Upper lobe of left lung (tissue), 4 donors: ENCODE data around the gene SRSF10.

Source experiments
- POLR2A ChIP-seq, 4 donors: fragments of 450-650 bp; IDR thresholded peaks; one replicate each; pipeline ENCODE4 v1.5.1; 2016 to 2017; ENCODE audit warnings: antibody characterized with exemption in 4 of 4, mild to moderate bottlenecking in 2 of 4
- TF ChIP-seq, protein P1 (sequence below), 6 experiments: fragments of 450-650 bp in 4 of 6; fragments of 200-600 bp in 2 of 6; sonication (generic) in 2 of 6; IDR thresholded peaks; one replicate each; pipeline ENCODE4 v1.5.1; 2016 to 2019; ENCODE audit warnings: antibody characterized with exemption in 6 of 6

DNA sequence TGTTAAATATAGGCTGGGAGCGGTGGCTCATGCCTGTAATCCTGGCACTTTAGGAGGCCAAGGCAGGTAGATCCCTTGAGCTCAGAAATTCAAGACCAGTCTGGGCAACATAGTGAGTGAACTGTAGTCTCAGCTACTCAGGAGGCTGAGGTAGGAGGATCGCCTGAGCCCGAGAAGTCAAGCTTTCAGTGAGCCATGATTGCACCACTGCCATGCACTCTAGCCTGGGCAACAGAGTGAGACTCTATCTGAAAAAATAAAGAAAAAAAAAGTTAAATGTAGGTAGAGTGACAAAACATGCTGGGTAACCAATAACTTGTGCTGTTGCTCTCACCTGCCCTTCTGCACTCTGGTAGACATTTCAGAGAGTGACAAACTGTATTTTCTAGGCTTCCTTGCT, 25.0 kb upstream of the SRSF10 start:
- TF ChIP-seq, protein P1, sequence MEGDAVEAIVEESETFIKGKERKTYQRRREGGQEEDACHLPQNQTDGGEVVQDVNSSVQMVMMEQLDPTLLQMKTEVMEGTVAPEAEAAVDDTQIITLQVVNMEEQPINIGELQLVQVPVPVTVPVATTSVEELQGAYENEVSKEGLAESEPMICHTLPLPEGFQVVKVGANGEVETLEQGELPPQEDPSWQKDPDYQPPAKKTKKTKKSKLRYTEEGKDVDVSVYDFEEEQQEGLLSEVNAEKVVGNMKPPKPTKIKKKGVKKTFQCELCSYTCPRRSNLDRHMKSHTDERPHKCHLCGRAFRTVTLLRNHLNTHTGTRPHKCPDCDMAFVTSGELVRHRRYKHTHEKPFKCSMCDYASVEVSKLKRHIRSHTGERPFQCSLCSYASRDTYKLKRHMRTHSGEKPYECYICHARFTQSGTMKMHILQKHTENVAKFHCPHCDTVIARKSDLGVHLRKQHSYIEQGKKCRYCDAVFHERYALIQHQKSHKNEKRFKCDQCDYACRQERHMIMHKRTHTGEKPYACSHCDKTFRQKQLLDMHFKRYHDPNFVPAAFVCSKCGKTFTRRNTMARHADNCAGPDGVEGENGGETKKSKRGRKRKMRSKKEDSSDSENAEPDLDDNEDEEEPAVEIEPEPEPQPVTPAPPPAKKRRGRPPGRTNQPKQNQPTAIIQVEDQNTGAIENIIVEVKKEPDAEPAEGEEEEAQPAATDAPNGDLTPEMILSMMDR (IDR thresholded peaks at IDR 0.05), result no peak
- no peak for TF ChIP-seq POLR2A (IDR thresholded peaks at IDR 0.05)
